Esophagus muscularis mucosa (tissue), 4 donors: Measurements from ENCODE around the gene FADS1. TPM values are rescaled to one million over a fixed set of nuclear protein-coding genes. Genes with fewer than 3 reads are reported as not detected.

Source experiments
- DNase-seq: peaks from one replicate; pipeline ENCODE4 v3.0.0-alpha.2; 2017; ENCODE audit errors: extremely low spot score
- H3K27ac ChIP-seq, 4 donors: fragments of 200-600 bp; sonication (generic); replicated peaks in 1 of 4; 1 replicate in 3 of 4; 2 replicates in 1 of 4; pipeline ENCODE4 v1.5.1; 2016 to 2019; ENCODE audit warnings: mild to moderate bottlenecking in 1 of 4
- H3K27me3 ChIP-seq, 4 donors: fragments of 200-600 bp; sonication (generic); one replicate each; pipeline versions ENCODE4 v1.5.1 to v1.6.0; 2016 to 2019
- H3K36me3 ChIP-seq, 4 donors: fragments of 200-600 bp; sonication (generic); one replicate each; pipeline ENCODE4 v1.5.1; 2016 to 2019
- H3K4me1 ChIP-seq, 4 donors: fragments of 200-600 bp; sonication (generic); one replicate each; pipeline ENCODE4 v1.5.1; 2016 to 2019
- H3K4me3 ChIP-seq, 4 donors: fragments of 200-600 bp; sonication (generic); 1 replicate in 2 of 4; 2 replicates in 2 of 4; pipeline ENCODE4 v1.5.1; 2016 to 2019; ENCODE audit warnings: mild to moderate bottlenecking in 4 of 4, moderate library complexity in 1 of 4
- H3K9me3 ChIP-seq, 4 donors: fragments of 200-600 bp; sonication (generic); 1 replicate in 3 of 4; 2 replicates in 1 of 4; pipeline ENCODE4 v1.5.1; 2016 to 2019
- EP300 ChIP-seq: sonication (generic); formaldehyde crosslinking; IDR thresholded peaks from one replicate; pipeline ENCODE4 v1.6.1; 2017; ENCODE audit warnings: antibody characterized with exemption
- POLR2A ChIP-seq: fragments of 450-650 bp; IDR thresholded peaks from one replicate; pipeline ENCODE4 v1.6.1; 2017; ENCODE audit warnings: antibody characterized with exemption, moderate library complexity, mild to moderate bottlenecking, low read depth
- POLR2AphosphoS5 ChIP-seq, 2 donors: sonication (generic); formaldehyde crosslinking; IDR thresholded peaks; one replicate each; pipeline ENCODE4 v1.6.1; 2017; ENCODE audit warnings: antibody characterized with exemption in 2 of 2
- WGBS: methylation state at CpG from one replicate; pipeline ENCODE4 v1.1.5; 2018; 5-methylcytosine and 5-hydroxymethylcytosine counted together
- intact Hi-C: fragments of 100-400 bp; cut with DNase I; formaldehyde crosslinking; loops from one replicate; pipeline ENCODE4 v1.15.1; 2023
- total RNA-seq, 4 donors: library from RNA; depleted of rRNA; stranded (reverse); fragments of >200 nt; gene quantifications; one replicate each; pipeline versions ENCODE4 v1.1.0 to v1.2.1, GENCODE V29; 2016
- TF ChIP-seq, protein P1 (sequence below), 3 experiments: fragments of 200-600 bp in 2 of 3; fragments of 450-650 bp in 1 of 3; sonication (generic) in 2 of 3; IDR thresholded peaks; one replicate each; pipeline ENCODE4 v1.5.1; 2017 to 2019; ENCODE audit warnings: antibody characterized with exemption in 3 of 3, mild to moderate bottlenecking in 2 of 3, moderate library complexity in 1 of 3

The FADS1 gene
- total RNA-seq, 4 donors from 2014 or later, result 20.2 to 26.0 (median 23.8) TPM

DNA sequence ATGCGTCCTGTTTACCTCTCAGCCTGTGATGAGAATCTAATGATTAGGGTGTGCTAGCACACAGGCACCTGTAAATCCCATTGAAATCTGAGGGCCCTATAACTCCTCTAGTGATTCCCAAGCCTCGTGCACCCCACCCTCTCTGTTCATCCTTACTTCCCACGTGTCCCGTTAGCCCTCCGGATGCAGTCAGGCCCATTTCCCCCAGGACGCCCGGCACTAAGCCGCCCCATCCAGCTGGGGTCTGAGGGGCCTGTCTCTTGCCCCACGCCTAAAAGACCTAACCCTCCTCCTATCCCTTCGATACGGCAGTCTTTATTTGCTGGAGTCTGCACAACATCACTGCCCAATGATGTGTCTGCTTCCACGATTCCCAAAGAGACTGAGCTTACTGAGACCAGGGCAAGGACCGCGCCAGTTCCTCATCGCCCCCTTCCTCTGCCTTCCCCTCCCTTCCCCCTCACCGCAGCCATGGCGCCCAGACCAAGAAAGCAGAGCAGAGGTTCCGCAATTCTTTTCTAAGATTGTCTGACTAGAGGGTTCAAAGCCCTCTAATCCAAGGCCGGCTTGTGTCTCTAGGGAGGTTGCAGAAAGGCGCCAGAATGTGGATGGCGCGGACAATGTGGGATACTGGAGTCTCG lies 10.2 kb upstream of the FADS1 start:
- Histone ChIP-seq H3K36me3 (no peaks in the 10 kb centered on the region), H3K27me3 (no peaks in the 10 kb centered on the region), H3K4me1 (peaks cover 18 to 55% (median 52%) of the 10 kb centered on the region in 4 donors), H3K4me3 (peak overlapping the region; percentile 59 to 68 (median 62)), H3K9me3 (no peaks in the 10 kb centered on the region), H3K27ac (peak overlapping the region; percentile 77 to 91 (median 86))
- TF ChIP-seq, protein P1, sequence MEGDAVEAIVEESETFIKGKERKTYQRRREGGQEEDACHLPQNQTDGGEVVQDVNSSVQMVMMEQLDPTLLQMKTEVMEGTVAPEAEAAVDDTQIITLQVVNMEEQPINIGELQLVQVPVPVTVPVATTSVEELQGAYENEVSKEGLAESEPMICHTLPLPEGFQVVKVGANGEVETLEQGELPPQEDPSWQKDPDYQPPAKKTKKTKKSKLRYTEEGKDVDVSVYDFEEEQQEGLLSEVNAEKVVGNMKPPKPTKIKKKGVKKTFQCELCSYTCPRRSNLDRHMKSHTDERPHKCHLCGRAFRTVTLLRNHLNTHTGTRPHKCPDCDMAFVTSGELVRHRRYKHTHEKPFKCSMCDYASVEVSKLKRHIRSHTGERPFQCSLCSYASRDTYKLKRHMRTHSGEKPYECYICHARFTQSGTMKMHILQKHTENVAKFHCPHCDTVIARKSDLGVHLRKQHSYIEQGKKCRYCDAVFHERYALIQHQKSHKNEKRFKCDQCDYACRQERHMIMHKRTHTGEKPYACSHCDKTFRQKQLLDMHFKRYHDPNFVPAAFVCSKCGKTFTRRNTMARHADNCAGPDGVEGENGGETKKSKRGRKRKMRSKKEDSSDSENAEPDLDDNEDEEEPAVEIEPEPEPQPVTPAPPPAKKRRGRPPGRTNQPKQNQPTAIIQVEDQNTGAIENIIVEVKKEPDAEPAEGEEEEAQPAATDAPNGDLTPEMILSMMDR (IDR thresholded peaks at IDR 0.05), result no peak
- no peak for TF ChIP-seq POLR2A
- no peak for TF ChIP-seq POLR2AphosphoS5 (IDR thresholded peaks at IDR 0.05)
- TF ChIP-seq EP300, result no peak
- DNase-seq, result no peak
- WGBS, result 22% methylated on average over 19 of the region's 23 CpGs
- intact Hi-C loops, result no loop called here

DNA sequence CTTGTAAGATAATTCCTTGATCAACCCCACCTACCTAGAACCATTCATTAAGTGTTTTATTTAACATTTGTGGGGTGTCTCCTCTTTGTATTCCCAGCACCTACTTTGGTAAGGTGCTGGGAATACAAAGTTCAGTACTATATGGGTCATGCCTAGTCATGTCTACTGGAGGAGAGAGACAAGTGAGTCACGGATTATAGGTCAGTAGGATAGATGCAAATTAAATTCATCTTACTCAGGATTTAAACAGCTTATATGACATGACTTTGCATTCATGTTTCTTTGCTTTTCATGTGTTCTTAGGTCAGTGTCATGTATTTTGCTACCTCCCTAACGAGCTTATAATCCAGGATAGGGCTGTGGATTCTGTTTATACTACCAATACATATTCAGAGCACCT lies 3.4 kb upstream of the FADS1 start:
- DNase-seq, result no peak
- Histone ChIP-seq H3K36me3 (no peaks in the 10 kb centered on the region), H3K4me1 (peaks cover 7 to 23% (median 17%) of the 10 kb centered on the region in 4 donors), H3K27ac (no peak overlapping the region), H3K4me3 (no peak overlapping the region), H3K27me3 (peaks cover 0 to 8% (median 0%) of the 10 kb centered on the region in 4 donors), H3K9me3 (no peaks in the 10 kb centered on the region)
- intact Hi-C loops, result no loop called here
- WGBS, result 88% methylated on average over 2 of the region's 2 CpGs
- TF ChIP-seq POLR2A (no peak), POLR2AphosphoS5 (IDR thresholded peaks at IDR 0.05) (no peak), EP300 (no peak)
- TF ChIP-seq, protein P1 (IDR thresholded peaks at IDR 0.05), result no peak

DNA sequence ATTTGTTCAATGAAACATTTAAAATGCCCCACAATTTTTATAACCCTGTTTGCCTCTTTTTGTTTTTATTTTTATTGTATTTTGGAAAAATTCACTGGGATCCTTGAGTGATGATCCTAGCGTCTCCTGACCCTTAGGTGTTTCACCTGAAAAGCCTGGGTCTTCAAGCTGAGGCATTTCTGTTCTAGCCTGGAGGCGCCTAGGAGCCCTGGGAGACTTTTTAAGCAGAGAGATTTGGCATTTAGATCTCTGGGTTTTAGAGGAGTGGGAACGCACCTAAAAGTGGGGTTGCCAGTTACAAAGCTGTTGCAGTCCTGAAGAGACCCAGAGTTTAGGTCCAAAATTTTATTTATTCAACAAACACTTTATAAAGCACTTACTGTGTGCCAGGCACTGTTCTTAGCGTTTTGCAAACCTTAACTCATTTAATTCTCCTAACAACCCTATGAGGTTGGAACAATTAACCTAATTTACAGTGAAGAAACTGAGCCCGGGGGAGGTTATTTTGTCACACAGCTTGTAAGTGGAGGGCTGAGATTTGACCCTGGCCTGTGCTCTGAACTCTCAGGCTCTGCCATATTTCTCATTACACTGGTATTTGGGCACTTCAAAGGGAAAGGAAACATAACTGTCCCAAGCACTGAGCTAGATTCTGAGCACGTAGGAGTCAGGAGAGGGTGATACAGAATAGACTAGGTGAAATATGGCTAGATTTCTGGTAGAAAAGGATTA lies 834 bp upstream of the FADS1 start:
- WGBS, result 79% methylated on average over 6 of the region's 6 CpGs
- Histone ChIP-seq H3K36me3 (peaks cover 0 to 8% (median 2%) of the 10 kb centered on the region in 4 donors), H3K27ac (peak overlapping the region; percentile 95 to 99 (median 97)), H3K9me3 (no peaks in the 10 kb centered on the region), H3K4me1 (peaks cover 11 to 29% (median 22%) of the 10 kb centered on the region in 4 donors), H3K4me3 (peak overlapping the region; percentile 71 to 88 (median 74)), H3K27me3 (peaks cover 0 to 13% (median 0%) of the 10 kb centered on the region in 4 donors)
- intact Hi-C loops, result no loop called here
- DNase-seq, result no peak
- TF ChIP-seq, protein P1 (IDR thresholded peaks at IDR 0.05), result no peak
- TF ChIP-seq EP300 (no peak), POLR2A (no peak), POLR2AphosphoS5 (IDR thresholded peaks at IDR 0.05) (no peak)

DNA sequence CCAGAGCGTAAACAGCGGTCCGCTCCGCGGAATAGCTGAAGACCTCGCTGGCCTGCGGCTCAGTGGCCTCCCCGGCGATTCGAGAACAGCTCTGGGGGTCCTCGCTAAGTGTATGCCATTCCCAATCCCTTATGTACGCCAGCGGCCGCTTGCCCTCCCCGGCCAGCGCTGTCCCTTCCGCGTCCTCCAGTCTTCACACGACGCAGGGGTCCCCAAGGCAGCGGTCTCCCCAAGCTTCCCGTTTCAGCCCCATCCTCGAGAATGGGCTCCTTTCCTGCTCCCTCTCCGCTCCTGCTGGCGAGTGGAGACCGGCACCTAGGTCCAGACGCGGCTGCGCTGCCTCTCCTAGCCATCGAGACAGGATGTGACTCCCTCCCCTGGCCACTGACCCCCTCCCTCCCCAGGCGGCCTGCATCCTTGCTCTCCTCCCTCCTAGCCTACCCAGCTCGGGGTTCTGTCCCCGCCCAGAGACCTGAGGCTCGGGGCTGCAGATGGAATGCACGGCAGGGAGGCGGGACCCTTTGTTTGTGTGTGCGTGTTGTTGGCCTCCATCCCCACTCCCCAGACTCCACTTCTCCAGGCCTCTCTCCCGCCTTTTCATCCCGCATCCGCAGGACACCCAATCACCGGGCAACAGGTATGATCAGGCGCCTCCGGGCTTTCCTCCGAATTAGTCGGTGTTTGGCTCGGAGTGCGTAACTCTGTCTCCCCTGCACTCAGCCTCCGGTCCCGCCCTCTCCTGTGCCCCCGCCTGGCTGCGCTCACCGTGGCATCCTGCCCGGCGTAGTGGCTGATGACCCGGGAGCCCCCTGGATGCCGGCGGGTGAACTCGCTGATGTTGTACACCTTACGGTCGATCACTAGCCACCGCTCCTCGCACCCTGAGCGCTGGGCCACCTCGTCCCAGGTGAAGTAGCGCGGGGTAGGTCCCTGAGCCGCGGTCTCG lies 740 bp downstream of the FADS1 start:
- WGBS, result 0% methylated on average over 42 of the region's 69 CpGs
- TF ChIP-seq POLR2AphosphoS5 (IDR thresholded peaks at IDR 0.05) (no peak), POLR2A (no peak), EP300 (no peak)
- TF ChIP-seq, protein P1 (IDR thresholded peaks at IDR 0.05), result no peak

More for the DNA sequence above, 740 bp downstream of the FADS1 start:
- Histone ChIP-seq H3K36me3 (peaks cover 8 to 24% (median 17%) of the 10 kb centered on the region in 4 donors), H3K27ac (peak overlapping the region; percentile 95 to 99 (median 97)), H3K4me1 (peaks cover 11 to 29% (median 22%) of the 10 kb centered on the region in 4 donors), H3K9me3 (no peaks in the 10 kb centered on the region), H3K4me3 (peak overlapping the region; percentile 71 to 88 (median 74)), H3K27me3 (peaks cover 0 to 13% (median 0%) of the 10 kb centered on the region in 4 donors)
- intact Hi-C loops, result no loop called here
- no peak for DNase-seq
